RWPE2 (cell line): ENCODE data around the gene DNASE2B.

ENCODE experiments used
- ATAC-seq: fragments of 200-7000 bp; cut with Tn5 transposase; 3 replicates; pipeline ENCODE4 v1.9.1; 2021; ENCODE audit warnings: low read depth
- DNase-seq: peaks from one replicate; pipeline ENCODE4 v3.0.0-alpha.2; 2020; ENCODE audit warnings: low spot score
- H3K27ac ChIP-seq: fragments of 450-650 bp; 2 replicates; pipeline ENCODE4 v1.5.1; 2017; ENCODE audit warnings: mild to moderate bottlenecking; ENCODE audit not compliant: poor library complexity, severe bottlenecking
- H3K27me3 ChIP-seq: fragments of 250-450 bp; sonication (Bioruptor Pico); 2 replicates; pipeline ENCODE4 v1.5.1; 2021; ENCODE audit warnings: mild to moderate bottlenecking, moderate library complexity; ENCODE audit not compliant: insufficient read depth, poor library complexity, severe bottlenecking
- H3K36me3 ChIP-seq: fragments of 250-450 bp; sonication (Bioruptor Pico); 2 replicates; pipeline ENCODE4 v1.5.1; 2020; ENCODE audit warnings: low read depth, mild to moderate bottlenecking, moderate library complexity
- H3K4me1 ChIP-seq: fragments of 250-450 bp; sonication (Bioruptor Pico); 2 replicates; pipeline ENCODE4 v1.5.1; 2021; ENCODE audit warnings: mild to moderate bottlenecking, moderate library complexity; ENCODE audit not compliant: insufficient read depth, poor library complexity, severe bottlenecking
- H3K4me3 ChIP-seq: fragments of 250-450 bp; sonication (Bioruptor Pico); 2 replicates; pipeline ENCODE4 v1.5.1; 2021; ENCODE audit warnings: mild to moderate bottlenecking, moderate library complexity; ENCODE audit not compliant: severe bottlenecking
- H3K9me3 ChIP-seq: fragments of 250-450 bp; sonication (Bioruptor Pico); 2 replicates; pipeline ENCODE4 v1.5.1; 2021; ENCODE audit warnings: mild to moderate bottlenecking, moderate library complexity; ENCODE audit not compliant: severe bottlenecking
- CTCF ChIP-seq: fragments of 450-650 bp; IDR thresholded peaks from one replicate; pipeline ENCODE4 v1.5.1; 2017; ENCODE audit warnings: mild to moderate bottlenecking, moderate library complexity; ENCODE audit not compliant: poor library complexity, severe bottlenecking

The DNASE2B gene

GRCh38 chr1:84366786-84367185 lies 31.5 kb upstream of the DNASE2B start:
- Histone ChIP-seq H3K4me3 (no peak overlapping the region), H3K36me3 (no peaks in the 10 kb centered on the region), H3K27me3 (no peaks in the 10 kb centered on the region), H3K9me3 (no peaks in the 10 kb centered on the region), H3K4me1 (peaks cover 14% of the 10 kb centered on the region), H3K27ac (peak overlapping the region; percentile 70)
- ATAC-seq (no peak), DNase-seq (no peak)
- no peak for TF ChIP-seq CTCF

- TF ChIP-seq CTCF: no peak
- Histone ChIP-seq H3K36me3 (no peaks in the 10 kb centered on the region), H3K27me3 (no peaks in the 10 kb centered on the region), H3K4me1 (peaks cover 14% of the 10 kb centered on the region), H3K9me3 (no peaks in the 10 kb centered on the region), H3K4me3 (no peak overlapping the region), H3K27ac (no peak overlapping the region)
- ATAC-seq (no peak), DNase-seq (no peak)
Observed at GRCh38 chr1:84367219-84367618, 31.1 kb upstream of the DNASE2B start.

- Histone ChIP-seq H3K4me3 (no peak overlapping the region), H3K9me3 (no peaks in the 10 kb centered on the region), H3K36me3 (no peaks in the 10 kb centered on the region), H3K27ac (no peak overlapping the region), H3K27me3 (no peaks in the 10 kb centered on the region), H3K4me1 (peaks cover 14% of the 10 kb centered on the region)
- no peak for TF ChIP-seq CTCF
- no peak for ATAC-seq
- no peak for DNase-seq
Observed at GRCh38 chr1:84368441-84368840, 29.8 kb upstream of the DNASE2B start.

GRCh38 chr1:84370266-84370665 lies 28.0 kb upstream of the DNASE2B start:
- ATAC-seq (no peak), DNase-seq (no peak)
- H3K4me3 ChIP-seq: no peak overlapping the region
- no peak for TF ChIP-seq CTCF
- no peaks in the 10 kb centered on the region for H3K9me3 ChIP-seq
- peaks cover 6% of the 10 kb centered on the region for H3K4me1 ChIP-seq
- H3K36me3 ChIP-seq: no peaks in the 10 kb centered on the region
- no peaks in the 10 kb centered on the region for H3K27me3 ChIP-seq
- H3K27ac ChIP-seq: no peak overlapping the region

- H3K36me3 ChIP-seq: no peaks in the 10 kb centered on the region
- H3K27me3 ChIP-seq: no peaks in the 10 kb centered on the region
- H3K9me3 ChIP-seq: no peaks in the 10 kb centered on the region
- H3K27ac ChIP-seq: no peak overlapping the region
- no peak overlapping the region for H3K4me3 ChIP-seq
- H3K4me1 ChIP-seq: peaks cover 2% of the 10 kb centered on the region
- DNase-seq (no peak), ATAC-seq (no peak)
- no peak for TF ChIP-seq CTCF
Observed at GRCh38 chr1:84370831-84371394, 27.4 kb upstream of the DNASE2B start.
